Left cardiac atrium (tissue), 4 donors: ENCODE measurements around the gene GNAO1. TPM values are rescaled to one million over a fixed set of nuclear protein-coding genes. Genes with fewer than 3 reads are reported as not detected.

Source experiments
- ATAC-seq, 2 donors: fragments of 200-7000 bp; cut with Tn5 transposase; one replicate each; pipeline ENCODE4 v1.9.1; 2020; ENCODE audit warnings: mild to moderate bottlenecking in 2 of 2, moderate library complexity in 2 of 2
- DNase-seq: peaks from one replicate; pipeline ENCODE4 v3.0.0-alpha.2; 2020
- intact Hi-C, 2 donors: fragments of 100-400 bp; cut with DNase I; formaldehyde crosslinking; loops; one replicate each; pipeline versions ENCODE4 v1.14.1 to v1.15.1; 2022 to 2023
- total RNA-seq, 2 donors: library from RNA; stranded (reverse); fragmentation: NEBNext Ultra II Directional; extraction: Animal tissue kit (Norgen Biotek cat#: 25700); gene quantifications; one replicate each; pipeline ENCODE4 v1.2.1, GENCODE V29; 2021
- donor health status: DM: no; HTN: yes; CAD: no.
- donor health status: DM: no; HTN: yes; CAD: no; lungs with severe emphysema.
- donor health status: DM: yes; HTN: yes; CAD: no.
- donor health status: Dilated cardiomyopathy.

Gene GNAO1
- total RNA-seq, 2 donors from 2014 or later: 65.3 to 92.9 TPM

DNA sequence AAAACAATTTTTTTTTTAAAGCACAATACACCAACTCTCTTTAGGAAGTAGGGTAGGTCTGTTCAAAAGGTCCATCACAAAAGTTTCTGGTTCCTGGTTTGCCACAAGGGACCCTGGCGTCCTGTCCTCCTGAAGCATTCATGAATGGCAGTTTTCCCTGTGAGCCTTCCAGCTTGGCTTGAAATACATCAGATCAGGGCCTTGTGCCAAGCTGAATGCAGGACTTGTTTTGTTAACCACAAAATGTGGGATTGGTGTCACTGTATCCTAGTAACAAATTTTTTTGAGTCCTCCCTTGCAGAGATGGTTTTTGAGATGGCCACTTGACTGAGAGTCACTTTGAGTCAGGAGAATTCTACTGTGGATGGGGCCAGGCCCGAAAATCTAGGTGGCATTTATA lies 3.9 kb downstream of the GNAO1 start:
- DNase-seq: peak; percentile 30
- intact Hi-C loops: loop anchor here in 1 of 2 donors (10.0 kb wide), 1 partner anchor 150 kb away; no protein-coding TSS in a partner anchor
- ATAC-seq: no peak

DNA sequence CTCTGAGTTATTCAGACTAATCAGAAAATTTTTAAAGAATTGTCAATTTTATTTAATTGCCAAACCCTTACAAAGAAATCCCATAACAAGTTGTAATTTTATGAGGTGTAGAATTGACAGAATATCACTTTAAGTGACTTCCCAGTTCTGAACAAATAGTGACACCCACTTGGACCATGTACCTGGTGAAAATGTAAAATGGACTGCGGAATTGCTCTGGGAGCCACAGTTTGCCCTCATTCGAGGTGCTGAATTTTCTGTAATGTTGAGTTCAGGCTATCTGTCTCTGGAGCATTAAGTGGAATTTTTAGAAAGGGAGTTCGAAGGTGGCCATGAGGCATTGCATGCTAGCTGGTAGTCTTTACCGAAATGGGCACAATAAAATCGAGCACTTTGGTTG lies 5.1 kb downstream of the GNAO1 start:
- ATAC-seq (no peak), DNase-seq (no peak)
- intact Hi-C loops: loop anchor here in 1 of 2 donors (10.0 kb wide), 1 partner anchor 152 kb away; no protein-coding TSS in a partner anchor

DNA sequence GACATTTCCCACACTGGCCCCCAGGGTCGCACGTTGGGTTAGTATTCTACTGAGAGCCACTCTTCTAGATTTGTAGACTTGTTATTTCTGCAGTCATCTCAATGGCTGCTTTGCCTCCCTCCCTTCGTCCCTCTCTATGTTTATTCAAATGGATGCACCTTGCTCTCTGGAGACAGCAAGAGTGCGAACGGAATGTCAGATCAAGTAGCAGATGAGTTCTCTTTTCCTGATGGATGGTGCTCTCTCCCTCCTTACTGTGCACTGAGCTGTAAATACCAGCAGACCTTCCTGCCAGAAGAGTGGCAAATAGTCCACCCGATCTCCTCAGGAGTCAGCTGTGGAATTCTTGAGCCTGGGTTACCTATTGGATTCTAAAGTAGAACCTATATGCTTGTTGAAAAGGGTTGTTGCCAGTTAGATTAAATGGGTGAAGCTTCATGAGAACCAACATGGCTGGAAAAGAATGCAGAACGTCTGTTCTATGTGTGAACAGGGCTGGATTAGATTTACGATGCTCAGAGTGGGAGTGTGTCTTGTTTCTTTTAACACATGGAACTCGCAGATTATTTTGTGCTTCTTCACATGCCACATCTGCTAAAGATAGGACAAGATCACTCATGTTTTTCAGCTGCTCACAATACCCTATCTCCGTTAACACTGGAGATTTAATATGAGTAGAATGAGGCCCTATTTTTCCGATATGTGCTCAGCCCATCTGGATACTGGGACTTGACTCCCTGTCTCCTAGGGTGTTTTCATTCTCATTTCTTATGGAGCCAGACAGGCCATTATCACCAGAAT lies 6.1 kb downstream of the GNAO1 start:
- ATAC-seq (no peak), DNase-seq (no peak)
- intact Hi-C loops: loop anchor here in 1 of 2 donors (10.0 kb wide), 1 partner anchor 153 kb away; no protein-coding TSS in a partner anchor

DNA sequence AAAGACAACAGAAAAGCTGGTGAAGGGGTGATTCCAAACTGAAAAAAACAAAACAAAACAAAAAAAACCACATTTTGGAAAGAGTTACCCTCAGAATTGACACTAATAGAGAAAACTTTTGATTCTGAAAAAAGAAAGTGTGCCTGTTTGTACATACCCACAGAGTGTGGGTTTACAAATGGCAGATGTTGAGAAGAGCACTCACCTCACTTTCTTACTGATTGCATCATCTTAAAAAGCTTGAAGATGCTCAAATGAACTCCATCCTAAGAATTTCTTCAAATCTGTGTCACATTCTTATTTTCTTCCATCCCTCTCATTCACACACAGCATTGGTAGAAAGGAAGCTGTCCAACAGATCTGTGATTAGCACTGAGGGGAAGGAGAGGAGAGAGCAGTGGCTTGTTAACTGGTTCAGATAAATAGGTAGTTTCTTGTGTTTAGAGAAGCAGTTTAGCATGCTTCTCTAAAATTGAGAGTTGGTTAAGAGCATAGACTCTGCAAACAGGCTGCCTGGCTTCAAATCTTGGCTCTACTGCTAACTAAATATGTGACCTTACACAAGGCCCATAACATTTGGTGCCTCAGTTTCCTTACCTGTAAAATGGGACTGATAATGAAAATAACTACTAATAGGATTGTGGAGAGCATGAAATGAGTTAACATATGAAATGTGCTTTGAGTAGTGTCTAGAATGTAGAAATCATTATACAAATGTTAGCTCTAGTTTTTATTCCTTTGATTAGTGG lies 6.9 kb downstream of the GNAO1 start:
- no peak for ATAC-seq
- DNase-seq: no peak
- intact Hi-C loops: loop anchor here in 1 of 2 donors (10.0 kb wide), 1 partner anchor 153 kb away; no protein-coding TSS in a partner anchor

DNA sequence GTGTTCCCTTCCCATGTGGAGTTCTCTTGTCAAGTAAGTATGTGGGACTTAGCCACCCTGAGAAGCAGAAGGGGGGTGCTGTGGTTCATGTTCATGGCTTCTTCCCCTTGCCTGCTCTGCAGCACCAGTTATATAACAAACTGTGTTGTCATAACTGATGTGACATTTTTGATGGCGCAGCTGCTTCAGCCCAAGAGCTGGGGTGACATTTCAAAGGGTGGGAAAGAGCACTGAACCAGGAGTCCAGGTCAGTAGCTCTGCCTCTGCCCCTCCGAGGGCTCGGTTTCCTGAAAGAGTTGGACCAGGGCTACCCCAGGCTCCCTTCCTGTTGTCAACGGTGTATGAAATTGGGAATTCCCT lies 7.4 kb downstream of the GNAO1 start:
- DNase-seq (no peak), ATAC-seq (no peak)
- intact Hi-C loops: loop anchor here in 1 of 2 donors (10.0 kb wide), 1 partner anchor 154 kb away; no protein-coding TSS in a partner anchor

DNA sequence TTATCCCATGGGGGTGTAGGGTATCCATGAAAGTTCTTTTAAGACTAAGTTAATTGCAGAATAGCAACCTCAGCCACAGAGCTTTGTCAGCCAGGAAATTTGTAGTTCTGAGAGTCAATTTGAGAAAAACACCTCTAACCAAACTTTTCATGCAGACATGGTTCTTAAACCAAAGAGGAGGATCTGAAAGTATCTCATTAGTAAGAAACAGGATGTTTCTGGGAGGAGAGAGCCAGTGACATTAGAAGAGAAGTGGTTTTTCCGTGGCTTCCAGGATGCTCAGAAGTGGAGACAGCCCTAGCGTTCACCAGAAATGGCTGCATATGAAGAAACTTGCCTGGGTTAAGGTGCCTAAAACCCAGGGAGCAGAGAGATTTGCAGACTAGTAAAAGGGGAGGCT lies 7.9 kb downstream of the GNAO1 start:
- DNase-seq (no peak), ATAC-seq (no peak)
- intact Hi-C loops: loop anchor here in 1 of 2 donors (10.0 kb wide), 1 partner anchor 154 kb away; no protein-coding TSS in a partner anchor

DNA sequence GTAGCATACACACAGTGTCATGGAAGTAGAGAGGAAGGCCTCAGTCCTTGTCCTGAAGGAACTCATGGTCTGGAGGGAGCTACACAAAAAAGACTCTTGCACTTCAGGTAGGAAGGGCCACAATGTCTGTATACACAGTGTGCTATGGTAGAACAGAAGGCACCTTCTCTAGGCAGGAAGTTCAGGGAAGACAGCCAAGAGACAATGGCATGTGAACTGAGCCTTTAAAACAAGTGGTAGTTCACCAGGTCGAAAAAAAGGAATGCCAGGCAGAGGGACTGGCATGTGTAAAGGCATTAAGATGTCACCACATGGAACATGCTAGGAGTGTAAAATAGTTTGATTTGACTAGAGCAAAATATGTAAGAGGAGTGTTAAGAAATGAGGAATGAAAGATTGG lies 9.7 kb downstream of the GNAO1 start:
- intact Hi-C loops: loop anchor here (10.0 kb wide), 1 partner anchor 256 kb away; no protein-coding TSS in a partner anchor
- no peak for DNase-seq
- ATAC-seq: peak; percentile 22 to 44

DNA sequence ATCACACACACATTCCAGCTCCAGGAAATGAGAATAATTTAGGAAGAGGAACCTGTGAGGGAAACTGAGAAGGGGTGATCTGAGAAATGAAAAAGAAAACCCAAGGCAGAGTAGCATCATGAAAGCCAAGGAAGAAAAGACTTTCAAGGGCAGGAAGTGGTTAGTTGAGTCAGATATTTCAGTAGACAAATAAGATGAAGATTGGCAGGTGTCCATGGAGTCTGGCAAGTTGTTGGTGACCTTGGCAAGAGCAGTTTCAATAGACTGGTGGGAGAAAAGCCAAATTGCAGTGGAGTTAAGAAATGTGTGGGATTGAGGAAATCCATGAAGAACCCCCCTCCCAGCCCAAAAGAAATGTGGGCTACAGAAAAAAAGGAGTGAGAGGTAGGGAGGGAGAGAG lies 10.7 kb downstream of the GNAO1 start:
- intact Hi-C loops: loop anchor here (10.0 kb wide), 1 partner anchor 257 kb away; no protein-coding TSS in a partner anchor
- peak; percentile 14 for ATAC-seq
- DNase-seq: no peak

DNA sequence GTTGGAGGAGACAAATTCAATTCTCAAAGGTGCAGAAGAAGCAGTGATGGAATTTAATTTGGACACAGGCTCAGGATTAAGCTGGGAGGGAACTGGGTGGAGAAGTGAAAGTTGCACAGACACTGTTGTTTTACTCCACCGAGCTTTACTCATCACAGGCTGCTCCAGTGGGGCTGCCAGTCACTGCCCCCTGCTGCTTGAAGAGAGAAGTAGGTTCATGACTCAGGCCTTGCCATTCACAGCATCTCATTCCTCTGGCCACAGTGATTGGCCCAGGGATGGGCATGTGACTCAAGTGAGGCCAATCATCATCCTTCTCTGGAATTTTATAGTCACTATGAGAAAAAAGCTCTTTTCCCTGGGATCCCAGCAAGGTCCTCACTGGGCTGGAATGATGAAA lies 11.8 kb downstream of the GNAO1 start:
- intact Hi-C loops: loop anchor here (10.0 kb wide), 1 partner anchor 258 kb away; no protein-coding TSS in a partner anchor
- no peak for DNase-seq

DNA sequence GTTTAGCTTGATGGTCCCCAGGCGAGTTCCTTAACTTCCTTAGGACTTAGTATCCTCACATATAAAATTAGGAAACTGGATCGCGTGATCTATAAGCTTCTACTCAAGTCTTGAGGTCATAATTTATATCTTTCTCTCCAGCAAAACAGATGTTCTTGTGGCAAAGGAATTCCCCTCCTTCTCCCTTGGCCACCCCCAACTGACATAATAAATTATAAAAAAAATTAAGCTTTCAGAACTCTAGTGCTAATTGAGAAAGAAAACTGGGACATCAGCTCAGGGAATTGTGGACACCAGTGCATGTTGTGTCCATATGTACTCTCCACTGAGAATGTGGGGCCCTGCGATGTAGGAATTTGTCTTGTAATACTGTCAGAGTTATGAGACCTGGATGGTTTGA lies 13.5 kb downstream of the GNAO1 start:
- DNase-seq (no peak), ATAC-seq (no peak)
- intact Hi-C loops: loop anchor here (10.0 kb wide), 1 partner anchor 260 kb away; no protein-coding TSS in a partner anchor

More for the DNA sequence above, 11.8 kb downstream of the GNAO1 start:
- ATAC-seq: peak; percentile 64 to 71

DNA sequence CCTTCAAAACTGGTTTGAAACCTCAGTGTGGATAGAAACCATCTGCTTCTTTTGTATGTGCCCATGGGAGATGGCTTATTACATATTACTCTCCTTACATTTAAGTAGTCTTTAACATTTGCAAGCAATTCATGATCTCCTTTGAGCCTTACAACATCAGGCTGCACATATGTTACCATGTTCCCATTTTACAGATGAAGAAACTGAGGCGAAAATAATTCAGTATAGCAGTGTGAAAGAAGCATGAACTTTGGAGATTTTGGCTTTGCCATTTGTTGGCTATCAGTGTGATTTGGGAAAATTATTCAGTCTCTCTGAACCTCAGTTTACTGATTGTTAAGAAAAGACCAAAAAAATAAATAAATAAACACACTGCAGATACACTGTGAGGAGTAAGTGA lies 15.7 kb downstream of the GNAO1 start:
- no peak for ATAC-seq
- intact Hi-C loops: loop anchor here (10.0 kb wide), 1 partner anchor 262 kb away; no protein-coding TSS in a partner anchor
- DNase-seq: no peak

DNA sequence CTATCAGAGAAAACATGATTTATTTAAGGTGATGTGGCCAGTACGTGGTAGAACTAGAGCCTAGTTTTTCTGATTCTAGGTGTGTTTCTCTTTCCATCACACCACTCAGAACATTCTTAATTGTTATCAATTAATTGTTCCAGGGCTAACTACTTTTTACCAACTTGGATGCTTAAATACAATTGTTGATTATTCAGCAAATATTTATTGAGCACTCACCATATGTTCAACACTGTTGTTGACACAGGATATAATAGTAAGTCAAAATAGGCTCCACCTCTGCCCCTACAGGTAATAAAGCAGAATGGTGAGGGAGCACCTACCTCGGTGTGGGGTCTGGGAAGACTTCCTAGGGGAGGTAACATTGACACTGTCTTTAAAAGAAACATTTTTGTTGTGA lies 16.1 kb downstream of the GNAO1 start:
- ATAC-seq: no peak
- no peak for DNase-seq

DNA sequence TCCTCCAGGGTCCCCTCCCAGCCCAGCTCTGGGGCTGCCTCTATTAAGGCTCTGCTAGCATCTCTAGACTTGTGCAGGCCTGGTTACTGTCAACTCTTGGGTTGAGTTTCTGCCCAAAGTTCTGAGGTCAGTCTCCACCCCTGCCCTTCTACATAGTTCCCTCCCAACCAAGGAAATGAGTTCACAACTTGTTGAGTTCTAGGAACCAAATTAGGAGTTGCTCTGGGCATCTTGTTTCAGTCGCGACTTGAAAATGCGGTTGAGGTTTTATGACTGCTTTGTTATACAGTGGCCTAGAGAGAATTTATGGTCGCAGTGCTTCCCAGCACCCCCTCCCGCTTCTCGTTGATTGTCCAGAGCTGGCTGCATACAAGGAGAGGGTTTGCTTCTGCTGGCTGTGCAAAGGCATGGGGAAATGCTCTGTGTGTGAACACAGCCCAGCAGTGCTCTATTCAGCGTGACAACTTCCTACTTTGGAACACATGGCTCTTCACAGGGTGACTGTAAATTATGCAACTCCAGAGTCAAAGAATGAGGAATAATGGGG lies 20.2 kb downstream of the GNAO1 start:
- intact Hi-C loops: no loop called here
- peak; percentile 73 to 84 for ATAC-seq
- DNase-seq: no peak

More for the DNA sequence above, 16.1 kb downstream of the GNAO1 start:
- intact Hi-C loops: loop anchor here (10.0 kb wide), 1 partner anchor 263 kb away; no protein-coding TSS in a partner anchor

DNA sequence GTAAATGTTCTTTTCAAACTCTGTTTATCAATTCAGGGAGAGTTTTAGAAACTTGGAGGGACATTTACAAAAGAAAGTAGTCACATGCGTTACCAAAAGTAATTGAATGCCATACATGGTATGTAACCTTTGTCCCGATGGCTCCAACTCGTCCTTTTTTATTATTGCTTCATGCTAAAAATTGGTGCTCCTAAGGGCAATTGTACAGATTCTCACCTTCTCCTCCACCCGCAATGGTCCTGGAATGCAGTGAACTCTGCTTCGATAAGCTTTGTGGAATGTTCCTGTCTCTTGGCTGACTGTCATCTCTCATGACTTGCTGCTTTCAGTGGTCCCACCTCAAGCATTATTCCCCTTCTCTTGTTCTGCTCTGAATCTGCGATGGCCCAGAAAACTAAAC lies 20.9 kb downstream of the GNAO1 start:
- ATAC-seq: peak; percentile 8 to 24
- intact Hi-C loops: no loop called here
- DNase-seq: no peak

DNA sequence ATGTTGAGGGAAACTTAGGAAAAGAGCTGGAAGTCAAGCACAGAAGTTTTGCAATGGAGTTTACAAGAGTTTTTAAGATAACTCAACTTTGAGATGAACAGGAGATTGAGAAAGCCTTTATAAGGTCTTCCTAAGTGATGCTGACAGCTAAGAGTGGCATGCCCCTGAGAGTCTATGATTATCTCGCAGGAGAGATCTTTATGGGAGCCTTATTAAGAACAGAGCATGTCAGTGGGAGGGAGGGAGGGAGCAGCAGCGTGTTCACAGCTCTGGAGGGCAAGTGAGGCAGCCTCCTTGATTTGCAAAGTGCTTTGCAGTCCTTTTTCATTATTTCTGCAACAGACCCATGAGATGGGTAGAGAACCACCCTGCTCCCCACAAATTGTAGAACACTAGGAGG lies 30.7 kb downstream of the GNAO1 start:
- DNase-seq: no peak
- intact Hi-C loops: no loop called here
- ATAC-seq: no peak

DNA sequence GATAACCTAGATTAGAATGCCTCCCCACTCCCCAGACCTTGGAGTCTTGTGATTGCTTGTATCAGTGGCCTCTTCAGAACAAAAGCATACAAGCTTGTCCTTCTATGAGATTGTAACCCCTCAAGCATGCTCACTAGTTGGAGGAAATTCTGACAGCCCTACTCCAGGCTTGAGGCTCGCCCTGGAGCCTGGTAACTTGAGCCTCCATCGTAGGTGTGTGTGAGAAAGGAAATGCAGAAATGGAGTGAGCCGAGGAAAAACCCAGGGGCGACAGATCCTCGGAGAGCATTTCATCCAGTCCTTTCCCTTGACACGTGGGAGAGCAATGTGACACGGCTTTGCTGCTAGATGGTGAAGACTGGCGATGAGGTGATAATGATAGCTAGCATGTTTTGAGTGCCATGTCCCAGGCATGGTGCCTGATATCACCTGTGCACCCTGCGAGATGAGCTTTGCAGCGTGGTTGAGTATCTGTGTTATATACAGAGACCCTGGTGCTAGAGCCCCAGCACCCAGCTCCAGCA lies 31.2 kb downstream of the GNAO1 start:
- ATAC-seq: no peak
- DNase-seq: no peak
- intact Hi-C loops: no loop called here

DNA sequence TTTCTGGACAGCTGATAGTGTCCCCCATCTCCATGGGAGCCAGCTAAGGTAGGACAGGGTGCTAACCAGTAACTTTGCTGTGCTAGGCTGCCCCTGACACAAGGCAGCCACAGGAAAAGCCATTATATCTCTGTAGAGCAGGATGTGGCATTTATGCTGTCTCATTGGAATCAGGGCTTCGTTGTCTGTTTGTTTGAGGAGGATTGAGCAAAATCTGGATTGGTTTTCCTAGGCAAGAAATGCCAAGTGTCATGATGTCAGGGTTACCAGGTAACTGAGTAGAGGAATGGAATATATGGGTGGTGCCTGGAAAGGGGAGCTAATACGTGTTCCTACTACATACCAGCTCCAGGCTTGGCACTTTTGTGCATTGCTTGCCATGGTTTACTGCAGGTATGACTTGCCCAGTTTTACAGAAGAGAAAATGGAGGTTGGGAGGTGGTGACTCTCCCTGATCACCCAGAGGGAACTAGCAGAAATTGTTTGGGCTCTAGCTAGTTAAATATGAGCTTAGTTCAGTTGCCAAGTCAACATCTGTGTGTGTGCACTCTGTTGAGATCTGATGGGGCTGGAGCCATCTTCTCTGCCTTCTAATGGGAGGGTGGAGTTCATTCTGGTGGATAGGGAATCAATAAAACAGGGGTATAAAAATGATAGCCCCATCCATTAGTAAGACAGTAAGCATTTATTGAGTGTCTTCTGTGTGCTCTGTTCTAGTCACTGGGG lies 33.9 kb downstream of the GNAO1 start:
- ATAC-seq (no peak), DNase-seq (no peak)
- intact Hi-C loops: no loop called here

DNA sequence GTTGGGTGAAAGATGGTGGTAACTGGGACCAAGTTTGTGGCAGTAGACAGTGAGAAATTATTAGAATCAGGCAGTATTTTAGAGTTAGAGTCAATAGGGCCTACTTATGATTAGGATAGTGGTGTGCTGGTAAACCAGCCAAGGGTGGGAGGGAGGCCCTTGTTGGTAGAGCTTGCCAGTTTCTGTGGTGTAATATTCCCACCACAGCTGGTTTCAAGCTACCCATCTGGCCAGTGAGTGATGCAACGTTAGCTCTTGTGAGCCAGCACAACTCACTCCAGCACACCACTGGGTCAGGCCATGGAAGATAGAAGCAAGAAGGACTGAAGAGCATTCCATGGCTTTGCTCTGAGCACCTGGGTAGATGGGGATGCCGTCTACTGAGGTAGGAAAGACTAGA lies 34.9 kb downstream of the GNAO1 start:
- peak; percentile 52 for DNase-seq
- ATAC-seq: peak; percentile 58
- intact Hi-C loops: no loop called here
